IMR-90 (cell line): ENCODE data around the gene ZBTB26. TPM values are rescaled to one million over a fixed set of nuclear protein-coding genes. Genes with fewer than 3 reads are reported as not detected.
A peak's percentile ranks its signal among the peaks of the same experiment; 100 is the strongest.

Experiments
- ATAC-seq: fragments of 200-7000 bp; cut with Tn5 transposase; 2 replicates; pipeline ENCODE4 v1.9.1; 2020; ENCODE audit warnings: low read depth, mild to moderate bottlenecking, moderate library complexity
- BruUV-seq: library from RNA; stranded (reverse); fragments of 400-500 nt; replicated peaks from 2 replicates; lab custom pipeline; 2021; lab: Mats Ljungman, UMichigan
- CTCF ChIA-PET: fragments of 300-600 bp; formaldehyde crosslinking; extraction: SDS; loops from one replicate; lab custom pipeline; 2021; ENCODE audit warnings: antibody characterized with exemption; lab: Yijun Ruan, JAX
- POLR2A ChIA-PET: fragments of 300-600 bp; sonication (Branson Sonifier 250); formaldehyde crosslinking; loops from one replicate; lab custom pipeline; 2022; ENCODE audit warnings: antibody characterized with exemption; ENCODE audit not compliant: unreplicated experiment; lab: Charles Lee
- DNase-seq: peaks from one replicate; pipeline ENCODE4 v3.0.0; 2013
- H2AFZ ChIP-seq: replicated peaks from 2 replicates; pipeline ENCODE3; 2013; ENCODE audit warnings: low read length, mild to moderate bottlenecking; ENCODE audit not compliant: poor library complexity
- H2AK5ac ChIP-seq: 2 replicates; pipeline ENCODE4 v1.6.1; 2013; ENCODE audit warnings: low read depth, low read length, inconsistent platforms
- H2AK9ac ChIP-seq: replicated peaks from 2 replicates; pipeline ENCODE3; 2013; ENCODE audit warnings: mild to moderate bottlenecking, low read depth, low read length, moderate library complexity; ENCODE audit not compliant: poor library complexity
- H2BK120ac ChIP-seq: 2 replicates; pipeline ENCODE4 v1.6.1; 2013; ENCODE audit warnings: low read depth, low read length, inconsistent platforms
- H2BK15ac ChIP-seq: 3 replicates; pipeline ENCODE4 v1.6.1; 2013; ENCODE audit warnings: low read depth, low read length, inconsistent platforms
- H2BK20ac ChIP-seq: 2 replicates; pipeline ENCODE4 v1.6.1; 2013; ENCODE audit warnings: low read depth, mild to moderate bottlenecking, inconsistent platforms, low read length, moderate library complexity
- H2BK5ac ChIP-seq: 2 replicates; pipeline ENCODE4 v1.6.1; 2013; ENCODE audit warnings: mild to moderate bottlenecking, low read depth, low read length, inconsistent platforms; ENCODE audit not compliant: poor library complexity, severe bottlenecking
- H3K14ac ChIP-seq: replicated peaks from 2 replicates; pipeline ENCODE4 v1.6.1; 2013; ENCODE audit warnings: low read depth, low read length, inconsistent platforms
- H3K18ac ChIP-seq: 2 replicates; pipeline ENCODE4 v1.6.1; 2013; ENCODE audit warnings: low read depth, low read length, control low read depth
- H3K23ac ChIP-seq: 2 replicates; pipeline ENCODE4 v1.6.1; 2013; ENCODE audit warnings: low read depth, low read length, inconsistent platforms
- H3K27ac ChIP-seq: 2 replicates; pipeline ENCODE4 v1.5.1; 2013; ENCODE audit warnings: mild to moderate bottlenecking, control low read depth, low read length; ENCODE audit not compliant: insufficient read depth
- H3K27me3 ChIP-seq: 2 replicates; pipeline ENCODE4 v1.6.1; 2013; ENCODE audit warnings: low read length; ENCODE audit not compliant: control insufficient read depth, insufficient read depth
- H3K36me3 ChIP-seq: 2 replicates; pipeline ENCODE4 v1.6.1; 2013; ENCODE audit warnings: low read length, mixed read lengths; ENCODE audit not compliant: control insufficient read depth, insufficient read depth
- H3K4ac ChIP-seq: 2 replicates; pipeline ENCODE4 v1.6.1; 2013; ENCODE audit warnings: low read depth, low read length, inconsistent platforms
- H3K4me1 ChIP-seq: 2 replicates; pipeline ENCODE4 v1.6.1; 2013; ENCODE audit warnings: low read length, mixed read lengths; ENCODE audit not compliant: control insufficient read depth, insufficient read depth
- H3K4me2 ChIP-seq: 2 replicates; pipeline ENCODE4 v1.6.1; 2013; ENCODE audit warnings: low read depth, mild to moderate bottlenecking, control low read depth, low read length, moderate library complexity
- H3K4me3 ChIP-seq: 2 replicates; pipeline ENCODE4 v1.5.1; 2013; ENCODE audit warnings: low read depth, mild to moderate bottlenecking, control low read depth, low read length, moderate library complexity; ENCODE audit not compliant: insufficient read depth
- H3K56ac ChIP-seq: 2 replicates; pipeline ENCODE4 v1.6.1; 2013; ENCODE audit warnings: low read length, inconsistent platforms; ENCODE audit not compliant: insufficient read depth; ENCODE audit errors: extremely low read depth
- H3K79me1 ChIP-seq, 2 experiments: 2 replicates each; pipeline ENCODE4 v1.6.1; 2013; ENCODE audit warnings: low read length in 2 of 2, inconsistent platforms in 1 of 2, low read depth in 1 of 2
- H3K9ac ChIP-seq: 2 replicates; pipeline ENCODE4 v1.6.1; 2013; ENCODE audit warnings: low read depth, low read length, control low read depth
- H3K9me1 ChIP-seq: 2 replicates; pipeline ENCODE4 v1.6.1; 2013; ENCODE audit warnings: low read length, inconsistent platforms; ENCODE audit not compliant: insufficient read depth
- H3K9me3 ChIP-seq: 2 replicates; pipeline ENCODE4 v1.6.1; 2013; ENCODE audit warnings: low read length; ENCODE audit not compliant: control insufficient read depth, insufficient read depth
- H4K20me1 ChIP-seq: 2 replicates; pipeline ENCODE4 v1.6.1; 2013; ENCODE audit warnings: low read length, inconsistent platforms; ENCODE audit not compliant: insufficient read depth
- H4K5ac ChIP-seq: 2 replicates; pipeline ENCODE4 v1.6.1; 2013; ENCODE audit warnings: mild to moderate bottlenecking, low read depth, low read length, control low read depth
- H4K8ac ChIP-seq, 2 experiments: 2 replicates each; pipeline ENCODE4 v1.6.1; 2013; ENCODE audit warnings: low read depth in 2 of 2, low read length in 2 of 2, control low read depth in 1 of 2, inconsistent platforms in 1 of 2
- H4K91ac ChIP-seq: 2 replicates; pipeline ENCODE4 v1.6.1; 2013; ENCODE audit warnings: low read depth, low read length, inconsistent platforms; ENCODE audit not compliant: insufficient read depth
- BHLHE40 ChIP-seq: fragments of 150-350 bp; IDR thresholded peaks from 2 replicates; pipeline ENCODE4 v1.6.1; 2016; ENCODE audit warnings: mild to moderate bottlenecking, low read depth, low read length
- CEBPB ChIP-seq: IDR thresholded peaks from 2 replicates; pipeline ENCODE4 v1.6.1; 2012; ENCODE audit warnings: low read depth, low read length, improper control_type of control experiment
- MAFK ChIP-seq: IDR thresholded peaks from 2 replicates; pipeline ENCODE4 v1.6.1; 2012; ENCODE audit warnings: low read depth, low read length, improper control_type of control experiment
- MAZ ChIP-seq: IDR thresholded peaks from 2 replicates; pipeline ENCODE4 v1.6.1; 2012; ENCODE audit warnings: low read depth, mild to moderate bottlenecking, low read length, improper control_type of control experiment, moderate library complexity, borderline replicate concordance
- MXI1 ChIP-seq: IDR thresholded peaks from 2 replicates; pipeline ENCODE4 v1.6.1; 2012; ENCODE audit warnings: low read depth, mild to moderate bottlenecking, low read length, moderate library complexity, borderline replicate concordance
- NFE2L2 ChIP-seq: fragments of 150-350 bp; IDR thresholded peaks from 2 replicates; pipeline ENCODE4 v1.6.1; 2016; ENCODE audit warnings: low read depth, mild to moderate bottlenecking, low read length
- POLR2A ChIP-seq: IDR thresholded peaks from 2 replicates; pipeline ENCODE4 v1.6.1; 2012; ENCODE audit warnings: mild to moderate bottlenecking, low read depth, low read length
- RAD21 ChIP-seq: IDR thresholded peaks from 2 replicates; pipeline ENCODE4 v1.6.1; 2012; ENCODE audit warnings: low read length, improper control_type of control experiment
- RCOR1 ChIP-seq: IDR thresholded peaks from 2 replicates; pipeline ENCODE4 v1.6.1; 2012; ENCODE audit warnings: mild to moderate bottlenecking, low read length, improper control_type of control experiment; ENCODE audit not compliant: insufficient replicate concordance
- RFX5 ChIP-seq: IDR thresholded peaks from 2 replicates; pipeline ENCODE4 v1.8.0; 2012; ENCODE audit warnings: low read depth, mild to moderate bottlenecking, low read length, moderate library complexity
- SMC3 ChIP-seq: fragments of 150-350 bp; IDR thresholded peaks from 2 replicates; pipeline ENCODE4 v1.6.1; 2016; ENCODE audit warnings: low read depth, mild to moderate bottlenecking, antibody characterized with exemption, low read length, moderate library complexity
- WGBS, 2 experiments: methylation state at CpG; one replicate each; pipeline versions ENCODE4 v1.1.5 to v1.1.7; 2013; ENCODE audit warnings: missing lambda C conversion rate in 2 of 2; ENCODE audit not compliant: insufficient read length in 1 of 2; ENCODE audit errors: extremely low coverage in 2 of 2; 5-methylcytosine and 5-hydroxymethylcytosine counted together
- dilution Hi-C: fragments of 300-500 bp; cut with HindIII; formaldehyde crosslinking; loops from one replicate; pipeline ENCODE4 v1.14.3; 2018; ENCODE audit warnings: low sequenced_read_pairs; ENCODE audit not compliant: unreplicated experiment
- in situ Hi-C: fragments of 300-500 bp; cut with MboI; formaldehyde crosslinking; loops from 3 replicates; pipeline ENCODE4 v1.14.3; 2019; ENCODE audit warnings: low sequenced_read_pairs, inconsistent platforms, mixed read lengths
- intact Hi-C: fragments of 100-400 bp; cut with micrococcal nuclease; formaldehyde crosslinking; loops from 2 replicates; pipeline ENCODE4 v1.10.0; 2022
- polyA plus RNA-seq, 3 experiments: library from polyadenylated mRNA; depleted of rRNA; stranded (reverse); fragments of >200 nt; gene quantifications; 2 replicates each; pipeline ENCODE4 v1.2.3, GENCODE V29; 2012; ENCODE audit warnings: low replicate concordance in 1 of 3
- total RNA-seq: library from RNA; depleted of rRNA; stranded (reverse); fragments of >200 nt; gene quantifications from 2 replicates; pipeline ENCODE4 v1.2.3, GENCODE V29; 2012
- TF ChIP-seq, protein P1 (sequence below): conservative IDR thresholded peaks from 2 replicates; pipeline ENCODE4 v1.5.1; 2012; ENCODE audit warnings: mild to moderate bottlenecking, low read depth, low read length, improper control_type of control experiment
- TF ChIP-seq, protein P2 (sequence below): fragments of 150-350 bp; IDR thresholded peaks from 2 replicates; pipeline ENCODE4 v1.6.1; 2016; ENCODE audit warnings: low read depth, mild to moderate bottlenecking, low read length, moderate library complexity, borderline replicate concordance
- TF ChIP-seq, protein P3 (sequence below): fragments of 150-350 bp; IDR thresholded peaks from 2 replicates; pipeline ENCODE4 v1.6.1; 2017; ENCODE audit warnings: mild to moderate bottlenecking, antibody characterized with exemption, low read length, low read depth

ZBTB26 gene
- total and polyA plus RNA-seq, 2 of the 4 experiments (the other 2 are of a cell fraction): 3.1 to 6.1 TPM

DNA sequence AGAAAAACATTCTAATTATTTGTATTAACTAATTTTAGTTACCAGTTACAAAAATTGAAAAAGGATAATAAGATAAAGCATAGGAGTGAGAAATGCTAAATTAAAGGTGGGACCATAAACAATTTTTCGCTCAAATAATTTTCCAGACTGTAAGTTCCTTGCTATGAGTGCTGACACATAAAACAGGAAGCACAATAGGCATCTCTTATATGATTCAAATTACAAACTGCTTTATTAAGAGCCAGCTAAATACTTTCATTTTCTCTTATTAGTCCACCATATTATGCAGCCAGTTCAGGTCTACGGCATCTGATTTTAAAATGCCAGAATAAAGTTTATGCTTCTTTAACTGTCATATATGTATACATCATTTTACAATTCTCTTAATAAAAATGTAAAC, 30.5 kb downstream of the ZBTB26 start (continued):
- TF ChIP-seq, protein P1, sequence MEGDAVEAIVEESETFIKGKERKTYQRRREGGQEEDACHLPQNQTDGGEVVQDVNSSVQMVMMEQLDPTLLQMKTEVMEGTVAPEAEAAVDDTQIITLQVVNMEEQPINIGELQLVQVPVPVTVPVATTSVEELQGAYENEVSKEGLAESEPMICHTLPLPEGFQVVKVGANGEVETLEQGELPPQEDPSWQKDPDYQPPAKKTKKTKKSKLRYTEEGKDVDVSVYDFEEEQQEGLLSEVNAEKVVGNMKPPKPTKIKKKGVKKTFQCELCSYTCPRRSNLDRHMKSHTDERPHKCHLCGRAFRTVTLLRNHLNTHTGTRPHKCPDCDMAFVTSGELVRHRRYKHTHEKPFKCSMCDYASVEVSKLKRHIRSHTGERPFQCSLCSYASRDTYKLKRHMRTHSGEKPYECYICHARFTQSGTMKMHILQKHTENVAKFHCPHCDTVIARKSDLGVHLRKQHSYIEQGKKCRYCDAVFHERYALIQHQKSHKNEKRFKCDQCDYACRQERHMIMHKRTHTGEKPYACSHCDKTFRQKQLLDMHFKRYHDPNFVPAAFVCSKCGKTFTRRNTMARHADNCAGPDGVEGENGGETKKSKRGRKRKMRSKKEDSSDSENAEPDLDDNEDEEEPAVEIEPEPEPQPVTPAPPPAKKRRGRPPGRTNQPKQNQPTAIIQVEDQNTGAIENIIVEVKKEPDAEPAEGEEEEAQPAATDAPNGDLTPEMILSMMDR: no peak
- TF ChIP-seq CEBPB: no peak
- no peak for TF ChIP-seq MAZ

DNA sequence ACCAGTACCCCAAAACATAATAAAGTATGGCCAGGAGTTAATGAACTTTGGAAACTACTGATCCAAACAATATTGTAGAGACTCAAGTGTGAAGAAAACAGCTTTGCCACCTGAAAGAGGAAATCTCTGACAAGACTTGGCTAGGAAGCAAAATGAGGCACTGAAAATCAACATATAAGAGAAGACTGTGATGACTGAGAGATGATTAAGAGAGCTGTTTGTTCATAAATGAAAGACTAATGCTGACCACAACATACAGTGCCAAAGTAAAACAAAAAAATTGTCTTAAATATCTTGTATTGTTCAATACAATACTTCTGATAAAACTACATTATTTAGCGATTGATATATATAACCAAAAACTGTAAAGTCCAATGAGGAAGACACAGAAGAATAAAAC, 33.3 kb downstream of the ZBTB26 start:
- Histone ChIP-seq H3K4ac (no peak overlapping the region), H2BK5ac (no peak overlapping the region), H2BK120ac (no peak overlapping the region), H3K4me2 (no peak overlapping the region), H2AK5ac (no peak overlapping the region), H3K4me1 (peaks cover 5% of the 10 kb centered on the region), H4K5ac (no peak overlapping the region), H3K27ac (no peak overlapping the region), H2BK15ac (no peak overlapping the region), H4K20me1 (peaks cover 28% of the 10 kb centered on the region), H3K14ac (no peak overlapping the region), H3K9ac (no peak overlapping the region), H3K4me3 (no peak overlapping the region), H3K23ac (no peak overlapping the region), H3K18ac (no peak overlapping the region), H2AFZ (no peak overlapping the region), H3K27me3 (no peaks in the 10 kb centered on the region), H4K8ac (no peak overlapping the region), H3K56ac (no peak overlapping the region), H3K9me1 (no peaks in the 10 kb centered on the region), H2BK20ac (no peak overlapping the region), H3K36me3 (peaks cover 19% of the 10 kb centered on the region), H2AK9ac (no peak overlapping the region), H3K79me1 (peaks cover 7 to 27% of the 10 kb centered on the region in 2 experiments), H3K9me3 (no peaks in the 10 kb centered on the region), H4K91ac (no peak overlapping the region)
- ChIA-PET POLR2A (no interaction called here), CTCF (interaction anchor here (0.9 kb wide), 1 partner anchor 327 kb away, joined by 6 read pairs; no protein-coding TSS in a partner anchor)
- ATAC-seq (no peak), DNase-seq (peak; percentile 46)
- in situ Hi-C loops: no loop called here
- no TSS peak for BruUV-seq
- dilution Hi-C loops: loop anchor here (25.0 kb wide), 1 partner anchor 89 kb away; no protein-coding TSS in a partner anchor
- intact Hi-C loops: loop anchor here (2.0 to 5.0 kb wide), 2 partner anchors 15 to 36 kb away; no protein-coding TSS in a partner anchor
- WGBS, 2 experiments: no CpG with 5 or more reads among the region's 1 CpG
- no peak for TF ChIP-seq NFE2L2
- TF ChIP-seq MAZ: no peak
- TF ChIP-seq, protein P2, sequence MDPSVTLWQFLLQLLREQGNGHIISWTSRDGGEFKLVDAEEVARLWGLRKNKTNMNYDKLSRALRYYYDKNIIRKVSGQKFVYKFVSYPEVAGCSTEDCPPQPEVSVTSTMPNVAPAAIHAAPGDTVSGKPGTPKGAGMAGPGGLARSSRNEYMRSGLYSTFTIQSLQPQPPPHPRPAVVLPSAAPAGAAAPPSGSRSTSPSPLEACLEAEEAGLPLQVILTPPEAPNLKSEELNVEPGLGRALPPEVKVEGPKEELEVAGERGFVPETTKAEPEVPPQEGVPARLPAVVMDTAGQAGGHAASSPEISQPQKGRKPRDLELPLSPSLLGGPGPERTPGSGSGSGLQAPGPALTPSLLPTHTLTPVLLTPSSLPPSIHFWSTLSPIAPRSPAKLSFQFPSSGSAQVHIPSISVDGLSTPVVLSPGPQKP: no peak
- TF ChIP-seq RAD21: no peak
- no peak for TF ChIP-seq RCOR1
- TF ChIP-seq MXI1: no peak
- no peak for TF ChIP-seq MAFK
- no peak for TF ChIP-seq POLR2A
- no peak for TF ChIP-seq SMC3
- no peak for TF ChIP-seq CEBPB
- no peak for TF ChIP-seq BHLHE40
- no peak for TF ChIP-seq RFX5
- TF ChIP-seq, protein P3, sequence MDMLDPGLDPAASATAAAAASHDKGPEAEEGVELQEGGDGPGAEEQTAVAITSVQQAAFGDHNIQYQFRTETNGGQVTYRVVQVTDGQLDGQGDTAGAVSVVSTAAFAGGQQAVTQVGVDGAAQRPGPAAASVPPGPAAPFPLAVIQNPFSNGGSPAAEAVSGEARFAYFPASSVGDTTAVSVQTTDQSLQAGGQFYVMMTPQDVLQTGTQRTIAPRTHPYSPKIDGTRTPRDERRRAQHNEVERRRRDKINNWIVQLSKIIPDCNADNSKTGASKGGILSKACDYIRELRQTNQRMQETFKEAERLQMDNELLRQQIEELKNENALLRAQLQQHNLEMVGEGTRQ: no peak
